HG02981 (cell line): ENCODE measurements around the gene BCAT1.

Experiments
- ATAC-seq: cut with Tn5 transposase; IDR thresholded peaks from one replicate; pipeline ENCODE4 v1.9.1; 2021; ENCODE audit warnings: mild to moderate bottlenecking, moderate library complexity; ENCODE audit not compliant: unreplicated experiment

BCAT1 gene

DNA sequence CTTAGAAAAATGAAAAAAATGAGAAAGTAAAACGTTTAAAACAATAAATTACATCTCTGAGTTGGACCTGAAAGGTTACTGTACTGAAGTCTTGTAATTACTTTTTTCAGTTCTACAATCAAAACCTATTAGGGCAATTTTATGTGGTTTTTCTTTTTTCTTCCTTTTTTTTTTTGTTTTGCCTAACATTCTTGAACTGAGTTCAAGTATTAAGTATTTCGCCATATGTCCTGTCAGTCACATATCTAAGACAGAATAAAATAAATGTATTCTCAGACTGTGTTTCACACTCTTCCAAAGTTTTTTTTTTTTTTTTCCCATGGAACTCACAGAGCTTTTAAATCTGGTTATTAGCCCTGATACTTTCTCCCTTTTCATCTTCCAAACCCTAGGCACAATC is 172.0 kb downstream of the BCAT1 start:
- no peak for ATAC-seq

DNA sequence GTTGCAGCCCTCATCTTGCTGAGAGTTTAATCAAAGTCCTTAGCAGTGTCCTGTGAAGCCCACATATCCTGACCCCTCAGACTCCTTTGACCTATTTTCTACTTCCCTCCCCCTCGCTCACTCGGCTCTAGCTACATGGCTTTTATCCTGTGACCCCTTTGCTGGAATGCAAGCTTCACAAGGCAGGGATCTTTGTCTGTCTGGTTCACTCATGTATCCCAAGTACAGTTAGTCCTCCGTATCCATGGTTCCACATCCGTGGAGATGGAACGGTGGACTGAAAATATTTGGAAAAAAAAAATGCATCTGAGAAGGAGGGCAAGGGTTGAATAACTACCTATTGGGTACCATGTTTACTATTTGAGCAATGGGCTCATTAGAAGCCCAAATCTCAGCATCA is 173.8 kb downstream of the BCAT1 start:
- ATAC-seq = no peak

DNA sequence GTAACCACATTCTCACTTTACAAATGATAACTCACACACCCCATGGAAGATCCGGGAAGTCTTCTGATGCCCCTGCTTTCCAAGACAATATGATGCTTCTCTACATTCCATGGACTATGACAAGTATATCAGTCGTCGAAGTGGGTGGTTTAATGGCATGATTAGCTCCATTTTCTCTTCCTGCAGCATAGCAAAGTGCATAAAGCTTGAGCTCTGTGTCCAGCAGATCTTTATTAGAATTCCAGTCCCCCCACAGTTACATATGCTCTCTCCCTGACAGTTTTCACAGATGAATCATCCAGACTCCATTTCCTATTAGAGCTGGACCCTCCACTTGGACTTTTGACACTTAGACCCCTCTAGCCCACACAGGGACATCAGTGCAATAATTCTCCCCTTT is 174.9 kb downstream of the BCAT1 start:
- no peak for ATAC-seq

DNA sequence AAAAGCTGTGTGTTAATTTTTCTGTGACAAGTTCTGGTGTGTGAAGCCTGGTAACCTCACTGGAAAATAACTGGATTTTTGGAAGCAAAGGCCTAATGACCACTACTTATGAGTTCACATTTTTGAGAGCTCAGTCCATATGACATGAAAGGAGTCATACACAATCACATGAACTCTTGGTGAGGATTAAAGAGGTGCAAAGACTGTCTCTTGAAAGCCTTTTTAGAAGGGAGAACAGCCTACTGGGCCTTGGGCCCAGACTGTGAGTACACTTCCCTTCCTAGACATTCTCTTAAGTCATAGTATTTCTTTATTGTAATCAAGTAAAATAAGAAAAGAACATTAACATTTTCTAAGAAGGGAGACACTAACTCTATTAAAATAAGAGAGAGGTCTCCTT is 176.1 kb downstream of the BCAT1 start:
- no peak for ATAC-seq

DNA sequence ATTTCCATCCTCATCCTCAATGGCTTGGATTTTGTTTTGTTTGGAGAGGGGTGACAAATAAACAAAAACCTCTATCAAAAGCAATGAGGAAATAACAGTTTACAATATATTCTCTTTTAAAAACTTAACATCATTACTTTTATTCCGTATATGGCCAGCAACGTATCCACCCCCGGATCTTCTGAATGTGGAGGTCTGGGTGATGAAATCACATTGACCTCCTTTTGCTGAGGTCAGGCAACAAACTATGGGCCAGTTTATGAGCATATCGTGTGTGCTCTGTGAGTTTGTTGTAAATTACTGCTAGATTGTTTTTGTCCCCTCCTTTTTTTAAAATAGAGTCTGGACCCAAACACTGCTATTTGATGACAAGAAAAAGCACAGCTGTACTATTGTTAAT is 178.1 kb downstream of the BCAT1 start:
- ATAC-seq = no peak

DNA sequence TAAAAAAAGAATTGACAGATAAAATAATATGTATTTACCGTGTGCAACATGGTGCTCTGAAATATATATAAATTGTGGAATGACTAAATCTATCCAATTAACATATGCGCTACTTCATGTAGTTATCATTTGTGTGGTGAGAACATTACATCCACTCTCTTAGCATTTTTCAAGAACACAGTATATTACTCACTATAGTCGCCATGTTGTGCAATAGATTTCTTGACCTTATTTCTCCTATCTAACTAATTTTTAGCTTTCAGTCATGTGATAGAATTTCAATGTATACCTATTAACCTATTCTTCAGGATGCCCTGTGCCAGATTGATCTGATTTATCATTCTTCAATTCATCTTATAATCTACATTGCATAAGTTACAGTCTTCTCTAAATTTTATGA is 178.6 kb downstream of the BCAT1 start:
- no peak for ATAC-seq

DNA sequence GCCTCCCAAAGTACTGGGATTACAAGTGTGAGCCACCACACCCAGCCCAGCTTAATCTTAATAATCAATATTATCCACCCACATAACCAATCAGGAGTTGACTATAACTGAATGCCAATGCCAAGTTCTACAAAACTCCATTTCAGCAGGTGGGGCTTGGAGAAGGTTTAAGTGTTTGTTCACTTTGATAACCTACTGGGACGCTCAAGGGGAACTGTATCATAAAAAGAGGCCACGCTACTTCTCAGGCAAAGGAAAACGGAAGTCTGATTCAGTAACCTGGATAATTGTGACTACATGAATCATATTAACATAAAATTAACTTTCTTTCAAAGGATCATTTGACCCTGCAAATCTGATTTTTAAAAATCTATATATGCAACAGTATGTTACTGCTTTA is 179.2 kb downstream of the BCAT1 start:
- no peak for ATAC-seq

DNA sequence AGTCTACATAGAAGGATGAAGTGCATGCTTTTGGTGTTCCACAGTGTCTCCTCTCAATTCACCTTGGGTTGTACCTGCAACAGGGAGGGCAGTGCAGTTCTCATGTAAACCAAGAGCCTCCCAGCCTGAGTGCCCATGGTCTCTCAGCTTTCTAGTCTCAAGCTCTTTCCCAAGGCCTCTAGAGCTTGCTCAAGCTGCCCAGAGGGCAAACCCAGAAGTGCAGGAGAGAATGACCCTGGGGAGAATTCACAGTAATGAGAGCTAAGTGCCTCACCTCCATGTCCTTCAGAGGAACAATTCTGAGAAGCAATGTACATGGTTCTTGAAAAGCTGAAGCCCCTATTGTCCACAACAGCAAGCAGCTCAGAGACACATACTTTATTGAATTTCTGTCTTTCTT is 180.5 kb downstream of the BCAT1 start:
- no peak for ATAC-seq

DNA sequence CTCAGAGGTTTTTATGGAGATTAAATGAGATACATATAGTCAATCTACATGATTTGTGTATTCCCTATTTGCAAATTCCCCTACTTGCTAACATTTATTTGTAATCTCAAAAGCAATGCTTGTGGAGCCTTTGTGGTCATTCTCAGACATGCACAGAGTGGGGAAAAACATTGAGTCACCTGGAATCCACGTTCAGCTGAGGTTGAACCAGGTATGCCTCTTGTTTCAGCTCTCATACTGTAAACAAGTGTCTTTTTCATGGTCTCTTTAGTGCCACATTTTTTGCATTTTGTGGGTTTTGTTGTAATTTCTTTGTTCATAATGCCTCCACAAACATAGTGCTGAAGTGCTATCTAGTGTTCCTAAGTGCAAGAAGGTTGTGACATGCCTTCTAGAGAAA is 181.9 kb downstream of the BCAT1 start:
- no peak for ATAC-seq

DNA sequence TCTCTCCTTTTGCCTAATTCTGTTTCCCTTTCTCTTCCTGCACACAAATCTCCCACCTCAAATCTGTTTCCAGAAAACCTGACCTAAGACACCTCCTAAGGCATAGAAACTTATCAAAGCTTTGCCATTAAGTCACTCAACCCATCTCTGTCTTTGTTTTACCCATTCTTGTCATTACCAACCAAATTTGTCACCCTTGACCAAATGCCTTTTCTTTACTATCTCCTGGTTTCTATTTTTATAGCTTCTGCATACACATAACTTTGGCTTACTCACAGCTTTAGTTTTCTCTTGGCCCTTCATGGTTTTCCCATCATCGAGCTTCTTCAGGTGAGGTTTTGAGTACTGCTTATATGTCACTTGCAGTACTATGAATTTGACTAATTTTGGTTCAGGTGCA is 184.2 kb downstream of the BCAT1 start:
- ATAC-seq = no peak

DNA sequence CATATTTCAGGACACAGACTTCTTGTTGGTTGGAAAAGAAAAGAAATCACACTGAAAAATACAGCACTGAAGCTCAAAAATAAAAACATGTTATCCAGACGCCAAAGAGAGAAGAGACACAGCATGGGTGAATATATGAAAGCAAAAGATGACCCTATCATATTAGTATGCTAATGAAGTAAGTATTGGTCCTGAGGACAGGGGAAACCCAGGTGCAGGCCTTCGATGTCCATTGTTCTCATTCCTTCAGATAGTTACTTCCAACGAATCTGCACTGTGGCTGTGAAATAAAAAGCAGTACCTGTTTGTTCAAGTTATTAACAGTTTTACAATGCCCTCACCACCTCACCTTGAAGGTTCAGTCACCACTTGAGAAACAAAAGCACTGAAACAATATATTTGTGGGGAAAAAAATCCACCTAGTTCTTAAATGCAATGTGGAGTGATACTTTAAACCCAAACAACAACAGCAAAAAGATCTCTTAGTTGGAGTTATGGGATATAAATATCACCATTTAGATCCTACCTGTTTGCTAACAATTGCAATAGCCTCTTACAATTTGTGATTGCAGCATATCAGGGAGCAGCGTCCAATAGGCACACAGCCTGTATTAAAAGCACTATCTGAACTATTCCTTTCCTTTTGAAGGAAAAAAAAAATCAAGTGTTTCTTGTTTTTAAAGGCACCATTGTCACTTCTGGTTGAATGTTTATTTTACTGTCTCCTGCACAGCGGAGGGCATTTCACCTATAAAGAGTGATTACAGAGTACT is 188.1 kb downstream of the BCAT1 start:
- no peak for ATAC-seq

DNA sequence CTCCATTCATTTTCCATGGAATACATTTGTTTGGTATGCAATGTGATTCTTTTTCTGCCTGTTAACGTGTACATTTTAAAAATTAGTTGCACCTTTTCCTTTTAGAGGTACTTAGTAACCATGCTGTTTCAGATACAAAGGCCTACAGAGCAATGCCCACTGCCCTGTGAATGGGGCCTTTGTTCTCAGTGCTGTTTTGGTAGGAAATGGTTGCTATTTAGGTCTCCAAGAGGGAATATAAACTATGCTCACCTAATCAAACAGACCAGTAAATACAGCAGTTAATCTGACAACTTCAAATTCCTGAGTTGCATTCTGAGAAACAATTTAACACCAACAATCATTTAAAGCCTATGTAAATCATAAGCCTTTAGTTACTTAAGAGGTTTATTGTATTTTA is 188.7 kb downstream of the BCAT1 start:
- ATAC-seq = no peak
